Activated CD4-positive, alpha-beta memory T cell treated with anti-CD3 and anti-CD28 coated beads for 36 hours (primary cell): ENCODE data around the gene BCL6B. TPM values are rescaled to one million over a fixed set of nuclear protein-coding genes. Genes with fewer than 3 reads are reported as not detected.

Experiments
- CTCF ChIA-PET: fragments of 350-600 bp; sonication (Branson Sonifier 250); formaldehyde crosslinking; loops from one replicate; lab custom pipeline; 2021; ENCODE audit warnings: antibody characterized with exemption, inconsistent platforms; lab: Charles Lee
- POLR2A ChIA-PET: fragments of 350-600 bp; sonication (Branson Sonifier 250); formaldehyde crosslinking; loops from one replicate; lab custom pipeline; 2021; ENCODE audit warnings: antibody characterized with exemption; lab: Charles Lee
- DNase-seq: peaks from one replicate; pipeline ENCODE4 v3.0.0-alpha.2; 2020
- H3K27ac Mint-ChIP-seq: one replicate; pipeline ENCODE4 v1.8.0; 2021; ENCODE audit warnings: mixed read lengths
- H3K27me3 Mint-ChIP-seq: one replicate; pipeline ENCODE4 v1.8.0; 2021; ENCODE audit warnings: mixed read lengths
- H3K36me3 Mint-ChIP-seq: one replicate; pipeline ENCODE4 v1.8.0; 2021; ENCODE audit warnings: mixed read lengths
- H3K4me1 Mint-ChIP-seq: one replicate; pipeline ENCODE4 v1.8.0; 2021; ENCODE audit warnings: low read depth, mixed read lengths
- H3K4me3 Mint-ChIP-seq: one replicate; pipeline ENCODE4 v1.8.0; 2021; ENCODE audit warnings: mild to moderate bottlenecking, mixed read lengths
- H3K9me3 Mint-ChIP-seq: one replicate; pipeline ENCODE4 v1.8.0; 2021; ENCODE audit warnings: mixed read lengths
- intact Hi-C: fragments of 100-400 bp; cut with micrococcal nuclease; formaldehyde crosslinking; loops from one replicate; pipeline ENCODE4 v1.15.1; 2023
- total RNA-seq, 2 experiments: library from RNA; stranded (reverse); gene quantifications; one replicate each; pipeline ENCODE4 v1.2.3, GENCODE V29; 2021

Gene BCL6B
- total RNA-seq, 2 experiments from 2014 or later: 0.53 to 1.3 TPM

DNA sequence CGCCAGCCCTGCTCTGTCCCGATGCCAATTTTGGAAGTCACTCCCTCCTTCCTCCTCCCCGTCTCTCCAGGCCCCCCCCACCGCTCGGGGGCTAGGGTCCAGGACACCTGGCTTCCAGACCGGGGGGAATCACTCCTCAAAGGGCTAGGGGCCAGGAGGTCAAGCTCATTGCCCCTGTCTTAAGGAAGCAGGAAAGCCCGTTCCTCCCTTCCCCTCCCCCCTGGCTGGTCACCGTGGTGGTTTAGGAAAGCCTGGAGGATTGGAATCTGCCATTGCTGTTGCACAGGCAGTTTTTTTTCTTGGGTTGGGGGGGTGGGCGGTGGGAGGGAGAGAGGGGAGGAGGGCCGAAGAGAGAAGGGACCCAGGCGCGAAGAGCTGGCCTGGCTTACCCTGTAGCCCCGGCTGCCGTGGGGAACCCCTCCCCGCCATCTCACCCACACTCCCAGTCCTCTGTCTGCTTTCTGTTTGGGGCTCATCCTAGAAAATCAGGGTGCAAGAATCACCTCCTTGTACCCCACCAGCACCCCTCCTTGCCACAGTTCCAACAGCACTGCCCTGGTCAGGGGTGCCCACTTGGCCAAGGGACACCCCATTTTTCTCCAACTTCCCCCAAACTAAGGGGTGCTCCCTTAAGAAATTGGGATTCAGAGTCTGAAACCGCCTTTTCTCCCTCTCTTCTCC, 2.9 kb upstream of the BCL6B start:
- Mint-ChIP-seq H3K27ac (no peak overlapping the region), H3K4me1 (peaks cover 59% of the 10 kb centered on the region), H3K9me3 (no peaks in the 10 kb centered on the region), H3K4me3 (no peak overlapping the region), H3K36me3 (peaks cover 21% of the 10 kb centered on the region), H3K27me3 (peaks cover 2% of the 10 kb centered on the region)
- CTCF ChIA-PET: interaction anchor here (3.0 to 4.1 kb wide), 4 partner anchors 15 to 109 kb away, joined by 24 to 63 read pairs (median 48); partner anchors contain the start of gene SLC16A13
- intact Hi-C loops: loop anchor here (10.0 kb wide), 2 partner anchors 265 to 1435 kb away; partner anchors contain the start of genes NLRP1 and XAF1
- POLR2A ChIA-PET: interaction anchor here (1.2 kb wide), 1 partner anchor 15 kb away, joined by 4 read pairs; the partner anchor contains the start of gene SLC16A13
- DNase-seq: no peak

DNA sequence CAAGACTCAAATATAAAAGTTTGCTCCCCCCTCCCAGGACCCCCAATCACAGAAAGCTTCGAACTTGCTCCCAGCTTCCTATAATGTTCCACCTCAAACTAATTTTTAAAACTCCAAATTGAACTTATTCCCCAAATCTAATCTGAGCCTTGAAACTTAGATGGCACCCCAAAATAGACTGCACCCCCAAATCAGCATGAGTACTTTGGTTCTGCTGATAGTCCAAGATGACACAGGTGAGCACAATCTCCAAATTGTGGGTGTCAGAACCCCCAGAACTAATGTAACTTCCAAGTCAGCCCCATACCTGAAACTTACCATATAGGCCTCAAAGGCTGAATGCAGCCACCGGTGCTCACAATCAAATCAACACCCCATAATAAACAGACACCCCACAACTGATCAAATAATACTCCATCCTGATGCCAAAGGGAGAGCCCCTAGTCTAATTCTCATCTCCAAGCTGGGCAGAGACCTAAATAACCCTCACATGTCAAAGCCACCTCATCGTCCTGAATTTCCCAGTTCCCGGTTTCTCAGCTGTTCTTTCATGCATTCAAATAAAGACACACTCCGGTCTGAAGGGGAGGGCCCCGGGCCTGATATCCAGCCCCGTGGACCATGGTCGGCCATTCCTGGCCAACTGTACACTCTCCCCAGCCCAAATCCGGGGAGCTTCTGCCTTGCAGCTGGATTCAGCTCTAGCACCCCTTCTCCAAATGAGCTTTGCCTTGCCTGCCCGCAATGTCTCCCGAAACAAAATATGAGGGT, 1.8 kb upstream of the BCL6B start:
- intact Hi-C loops: no loop called here
- Mint-ChIP-seq H3K4me3 (no peak overlapping the region), H3K27ac (no peak overlapping the region), H3K27me3 (peaks cover 2% of the 10 kb centered on the region), H3K9me3 (no peaks in the 10 kb centered on the region), H3K4me1 (peaks cover 49% of the 10 kb centered on the region), H3K36me3 (peaks cover 17% of the 10 kb centered on the region)
- ChIA-PET POLR2A (interaction anchor here (0.6 to 4.1 kb wide), 2 partner anchors 14 to 95 kb away, joined by 3 to 22 read pairs; partner anchors contain the start of gene SLC16A13), CTCF (interaction anchor here (0.7 to 4.1 kb wide), 17 partner anchors 9 to 178 kb away, joined by 3 to 63 read pairs (median 6); partner anchors contain the start of genes RNASEK and SLC16A13)
- DNase-seq: no peak

DNA sequence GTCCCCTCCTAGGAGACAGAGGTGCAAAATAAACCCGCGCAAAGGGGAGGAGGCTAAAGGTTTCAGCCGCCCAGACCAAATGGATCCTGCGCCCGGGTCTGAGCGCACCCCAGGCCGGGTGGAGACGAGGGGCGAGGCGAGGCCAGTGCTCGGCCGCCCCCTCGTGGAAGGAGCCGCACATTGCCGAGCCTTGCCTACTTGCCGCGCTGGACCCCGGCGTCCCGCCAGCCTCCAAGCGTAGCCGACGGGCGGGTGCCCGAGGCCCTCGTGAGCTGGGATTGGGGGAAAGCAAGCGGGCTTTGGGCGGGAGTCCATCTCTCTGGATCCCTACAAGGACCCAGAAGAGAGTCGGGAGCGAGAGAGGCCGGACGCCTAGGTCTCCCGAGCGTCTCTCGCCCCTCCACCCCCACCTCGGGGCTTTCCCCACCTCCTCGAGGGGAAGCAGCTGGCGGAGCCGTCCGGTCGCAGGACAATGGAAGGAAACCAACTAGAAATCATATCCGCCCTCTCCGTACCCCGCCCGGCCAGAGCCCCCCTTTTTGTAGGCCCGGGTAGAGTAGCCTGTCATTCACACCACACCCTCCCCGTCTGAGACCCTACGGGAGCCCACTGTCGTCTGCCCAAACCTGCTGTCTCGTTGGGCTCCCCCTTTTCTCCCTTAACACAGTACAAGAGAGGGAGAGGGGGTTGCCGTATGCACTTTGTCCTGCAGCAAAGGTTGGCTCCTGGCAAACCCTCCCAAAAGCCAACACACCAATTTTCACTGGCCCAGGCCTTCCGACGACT, 664 bp upstream of the BCL6B start:
- Mint-ChIP-seq H3K36me3 (peaks cover 7% of the 10 kb centered on the region), H3K27me3 (peaks cover 2% of the 10 kb centered on the region), H3K9me3 (no peaks in the 10 kb centered on the region), H3K4me1 (peaks cover 38% of the 10 kb centered on the region), H3K4me3 (peak overlapping the region; percentile 61), H3K27ac (peak overlapping the region; percentile 45)
- peak; percentile 87 for DNase-seq
- CTCF ChIA-PET: interaction anchor here (0.6 to 4.1 kb wide), 19 partner anchors 9 to 179 kb away, joined by 3 to 63 read pairs (median 5); partner anchors contain the start of genes RNASEK and SLC16A13
- intact Hi-C loops: no loop called here
- POLR2A ChIA-PET: interaction anchor here (4.1 kb wide), 1 partner anchor 13 kb away, joined by 22 read pairs; the partner anchor contains the start of gene SLC16A13

DNA sequence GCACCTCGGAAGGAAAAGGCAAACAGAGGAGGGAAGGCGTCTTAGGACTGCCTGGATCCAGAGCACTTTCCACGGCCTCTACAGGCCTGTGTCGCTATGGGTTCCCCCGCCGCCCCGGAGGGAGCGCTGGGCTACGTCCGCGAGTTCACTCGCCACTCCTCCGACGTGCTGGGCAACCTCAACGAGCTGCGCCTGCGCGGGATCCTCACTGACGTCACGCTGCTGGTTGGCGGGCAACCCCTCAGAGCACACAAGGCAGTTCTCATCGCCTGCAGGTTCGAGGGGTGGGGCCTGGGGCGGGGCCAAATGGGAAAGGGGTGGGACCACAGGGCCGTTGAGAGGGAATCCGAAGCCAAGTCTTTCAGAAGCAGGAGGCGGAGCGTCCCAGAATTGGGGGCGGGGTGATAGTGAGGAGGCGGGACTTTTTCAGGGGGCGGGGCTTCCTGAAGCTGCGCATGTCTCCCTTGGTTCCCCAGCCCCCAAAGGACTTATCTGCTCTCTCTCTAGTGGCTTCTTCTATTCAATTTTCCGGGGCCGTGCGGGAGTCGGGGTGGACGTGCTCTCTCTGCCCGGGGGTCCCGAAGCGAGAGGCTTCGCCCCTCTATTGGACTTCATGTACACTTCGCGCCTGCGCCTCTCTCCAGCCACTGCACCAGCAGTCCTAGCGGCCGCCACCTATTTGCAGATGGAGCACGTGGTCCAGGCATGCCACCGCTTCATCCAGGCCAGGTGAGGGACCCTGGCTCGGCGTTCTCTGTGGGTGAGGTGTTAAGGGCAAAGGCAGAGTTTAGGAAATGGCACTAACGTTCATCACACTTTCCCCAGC, 939 bp downstream of the BCL6B start:
- peaks cover 27% of the 10 kb centered on the region for H3K4me1 Mint-ChIP-seq

DNA sequence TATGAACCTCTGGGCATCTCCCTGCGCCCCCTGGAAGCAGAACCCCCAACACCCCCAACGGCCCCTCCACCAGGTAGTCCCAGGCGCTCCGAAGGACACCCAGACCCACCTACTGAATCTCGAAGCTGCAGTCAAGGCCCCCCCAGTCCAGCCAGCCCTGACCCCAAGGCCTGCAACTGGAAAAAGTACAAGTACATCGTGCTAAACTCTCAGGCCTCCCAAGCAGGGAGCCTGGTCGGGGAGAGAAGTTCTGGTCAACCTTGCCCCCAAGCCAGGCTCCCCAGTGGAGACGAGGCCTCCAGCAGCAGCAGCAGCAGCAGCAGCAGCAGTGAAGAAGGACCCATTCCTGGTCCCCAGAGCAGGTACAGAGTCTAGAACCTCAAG, 1.5 kb downstream of the BCL6B start:
- H3K27me3 Mint-ChIP-seq: peaks cover 2% of the 10 kb centered on the region
- intact Hi-C loops: no loop called here
- DNase-seq: no peak

More for the DNA sequence above, 939 bp downstream of the BCL6B start:
- peak; percentile 99 for DNase-seq
- peak overlapping the region; percentile 61 for H3K4me3 Mint-ChIP-seq
- H3K9me3 Mint-ChIP-seq: no peaks in the 10 kb centered on the region
- POLR2A ChIA-PET: interaction anchor here (0.6 to 4.1 kb wide), 5 partner anchors 9 to 14 kb away, joined by 3 to 22 read pairs (median 5); partner anchors contain the start of gene SLC16A13
- H3K36me3 Mint-ChIP-seq: no peaks in the 10 kb centered on the region
- intact Hi-C loops: loop anchor here (1.0 kb wide), 2 partner anchors 8 to 12 kb away; no protein-coding TSS in a partner anchor
- peak overlapping the region; percentile 66 for H3K27ac Mint-ChIP-seq
- CTCF ChIA-PET: interaction anchor here (0.8 to 4.0 kb wide), 9 partner anchors 12 to 1439 kb away, joined by 3 to 63 read pairs (median 4); partner anchors contain the start of genes NLRP1, SLC16A11 and SLC16A13
- peaks cover 2% of the 10 kb centered on the region for H3K27me3 Mint-ChIP-seq

DNA sequence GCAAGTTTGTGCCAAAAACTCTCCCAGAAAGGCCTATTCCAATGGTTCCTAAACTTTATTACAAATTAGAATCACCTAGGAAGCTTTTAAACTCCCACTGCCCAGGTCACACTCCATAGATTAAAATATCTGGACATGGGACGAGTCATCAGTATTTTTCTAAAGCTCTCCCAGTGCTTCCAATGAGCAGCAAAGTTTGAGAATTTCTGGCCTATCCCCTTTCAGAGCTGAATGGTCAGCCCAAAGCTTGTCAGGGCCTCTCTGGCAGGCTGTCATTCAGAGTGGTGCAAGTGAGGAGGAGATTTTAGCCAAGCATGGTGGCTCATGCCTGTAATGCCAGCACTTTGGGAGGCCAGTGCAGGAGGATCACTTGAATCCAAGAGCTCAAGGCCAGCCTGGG, 2.4 kb downstream of the BCL6B start:
- peaks cover 42% of the 10 kb centered on the region for H3K4me1 Mint-ChIP-seq
- intact Hi-C loops: no loop called here
- CTCF ChIA-PET: interaction anchor here (0.6 to 1.4 kb wide), 3 partner anchors 21 to 173 kb away, joined by 3 to 6 read pairs (median 4); no protein-coding TSS in a partner anchor

More for the DNA sequence above, 1.5 kb downstream of the BCL6B start:
- ChIA-PET POLR2A (interaction anchor here (0.6 to 4.1 kb wide), 3 partner anchors 11 to 14 kb away, joined by 3 to 22 read pairs (median 5); partner anchors contain the start of gene SLC16A13), CTCF (interaction anchor here (0.8 to 1.5 kb wide), 5 partner anchors 11 to 110 kb away, joined by 3 to 8 read pairs (median 4); partner anchors contain the start of gene SLC16A13)
- no peaks in the 10 kb centered on the region for H3K36me3 Mint-ChIP-seq
- no peak overlapping the region for H3K27ac Mint-ChIP-seq
- no peaks in the 10 kb centered on the region for H3K9me3 Mint-ChIP-seq
- H3K4me3 Mint-ChIP-seq: no peak overlapping the region
- peaks cover 33% of the 10 kb centered on the region for H3K4me1 Mint-ChIP-seq

DNA sequence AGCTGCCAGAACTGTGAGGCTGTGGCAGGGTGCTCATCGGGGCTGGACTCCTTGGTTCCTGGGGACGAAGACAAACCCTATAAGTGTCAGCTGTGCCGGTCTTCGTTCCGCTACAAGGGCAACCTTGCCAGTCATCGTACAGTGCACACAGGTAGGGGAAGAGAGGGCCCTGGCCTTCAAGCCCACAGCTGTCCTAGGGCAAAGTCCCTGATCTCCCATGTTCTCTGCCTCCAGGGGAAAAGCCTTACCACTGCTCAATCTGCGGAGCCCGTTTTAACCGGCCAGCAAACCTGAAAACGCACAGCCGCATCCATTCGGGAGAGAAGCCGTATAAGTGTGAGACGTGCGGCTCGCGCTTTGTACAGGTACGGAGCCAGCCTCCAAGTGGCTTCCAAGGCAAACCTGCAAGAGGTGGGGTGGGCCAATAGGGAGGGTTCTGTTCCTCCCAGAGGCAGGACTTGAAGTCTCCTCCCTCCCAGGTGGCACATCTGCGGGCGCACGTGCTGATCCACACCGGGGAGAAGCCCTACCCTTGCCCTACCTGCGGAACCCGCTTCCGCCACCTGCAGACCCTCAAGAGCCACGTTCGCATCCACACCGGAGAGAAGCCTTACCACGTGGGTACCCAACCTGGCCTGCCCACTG, 3.7 kb downstream of the BCL6B start:
- POLR2A ChIA-PET: interaction anchor here (0.8 kb wide), 1 partner anchor 11 kb away, joined by 3 read pairs; no protein-coding TSS in a partner anchor
- no peaks in the 10 kb centered on the region for H3K9me3 Mint-ChIP-seq
- H3K36me3 Mint-ChIP-seq: no peaks in the 10 kb centered on the region
- no peak overlapping the region for H3K4me3 Mint-ChIP-seq
- no peak overlapping the region for H3K27ac Mint-ChIP-seq
- no peak for DNase-seq
- H3K4me1 Mint-ChIP-seq: peaks cover 44% of the 10 kb centered on the region
- CTCF ChIA-PET: no interaction called here
- intact Hi-C loops: no loop called here
- peaks cover 2% of the 10 kb centered on the region for H3K27me3 Mint-ChIP-seq

More for the DNA sequence above, 2.4 kb downstream of the BCL6B start:
- Mint-ChIP-seq H3K9me3 (no peaks in the 10 kb centered on the region), H3K36me3 (no peaks in the 10 kb centered on the region), H3K4me3 (no peak overlapping the region), H3K27me3 (peaks cover 2% of the 10 kb centered on the region), H3K27ac (no peak overlapping the region)
- no peak for DNase-seq
- POLR2A ChIA-PET: interaction anchor here (0.8 kb wide), 1 partner anchor 10 kb away, joined by 5 read pairs; the partner anchor contains the start of gene SLC16A13

DNA sequence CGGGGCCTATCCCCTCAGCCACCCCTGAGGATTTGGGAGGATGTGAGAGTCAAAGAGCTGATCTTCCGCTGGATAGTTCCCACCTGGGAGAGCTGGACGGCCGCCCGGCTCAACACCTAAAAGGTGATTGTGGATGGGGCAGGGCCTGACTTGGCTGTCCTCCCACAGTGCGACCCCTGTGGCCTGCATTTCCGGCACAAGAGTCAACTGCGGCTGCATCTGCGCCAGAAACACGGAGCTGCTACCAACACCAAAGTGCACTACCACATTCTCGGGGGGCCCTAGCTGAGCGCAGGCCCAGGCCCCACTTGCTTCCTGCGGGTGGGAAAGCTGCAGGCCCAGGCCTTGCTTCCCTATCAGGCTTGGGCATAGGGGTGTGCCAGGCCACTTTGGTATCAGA, 4.5 kb downstream of the BCL6B start:
- Mint-ChIP-seq H3K9me3 (no peaks in the 10 kb centered on the region), H3K36me3 (no peaks in the 10 kb centered on the region), H3K27me3 (peaks cover 2% of the 10 kb centered on the region), H3K4me1 (peaks cover 44% of the 10 kb centered on the region), H3K27ac (no peak overlapping the region), H3K4me3 (no peak overlapping the region)
- CTCF ChIA-PET: no interaction called here
- intact Hi-C loops: no loop called here
- POLR2A ChIA-PET: interaction anchor here (0.8 kb wide), 1 partner anchor 12 kb away, joined by 3 read pairs; no protein-coding TSS in a partner anchor
- DNase-seq: no peak

DNA sequence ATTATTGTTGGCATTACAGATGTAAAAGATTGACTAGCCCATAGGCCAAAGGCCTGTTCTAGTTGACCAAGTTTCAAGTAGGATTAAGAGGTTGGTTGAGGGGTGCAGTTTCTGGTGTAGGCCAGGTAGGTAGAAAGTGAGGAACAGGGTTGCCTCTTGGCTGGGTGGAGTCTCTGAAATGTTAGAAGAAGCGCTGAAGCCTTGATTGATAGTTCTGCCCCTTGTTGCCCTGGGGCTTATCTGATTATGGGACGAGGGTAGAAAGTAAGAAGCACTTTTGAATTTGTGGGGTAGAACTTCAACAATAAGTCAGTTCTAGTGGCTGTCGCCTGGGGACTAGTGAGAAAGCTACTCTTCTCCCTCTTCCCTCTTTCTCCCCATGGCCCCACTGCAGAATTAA, 6.2 kb downstream of the BCL6B start:
- H3K4me3 Mint-ChIP-seq: no peak overlapping the region
- CTCF ChIA-PET: no interaction called here
- H3K4me1 Mint-ChIP-seq: peaks cover 42% of the 10 kb centered on the region
- H3K9me3 Mint-ChIP-seq: no peaks in the 10 kb centered on the region
- no peaks in the 10 kb centered on the region for H3K36me3 Mint-ChIP-seq
- intact Hi-C loops: no loop called here
- DNase-seq: no peak
- peak overlapping the region; percentile 89 for H3K27ac Mint-ChIP-seq
- POLR2A ChIA-PET: no interaction called here
- H3K27me3 Mint-ChIP-seq: no peaks in the 10 kb centered on the region

DNA sequence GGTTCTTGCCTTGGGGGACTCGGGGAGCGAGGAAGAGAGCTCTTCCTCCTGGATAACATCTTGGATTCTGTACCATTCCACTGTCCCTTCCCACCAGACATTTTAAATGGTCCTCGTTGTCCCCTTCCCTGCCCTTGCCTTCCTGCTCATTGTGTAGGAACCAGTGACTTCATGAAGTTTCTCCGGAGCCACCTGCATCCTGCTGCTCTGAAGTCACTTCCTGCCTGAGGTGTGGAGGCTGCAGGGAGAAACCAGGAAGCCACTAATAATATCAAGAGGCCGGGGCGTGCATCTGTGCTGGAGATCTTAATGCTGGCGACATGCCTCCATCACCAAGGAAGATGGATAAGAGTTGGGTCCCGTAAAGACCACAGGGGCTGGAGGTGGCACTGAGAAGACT, 6.8 kb downstream of the BCL6B start:
- peak overlapping the region; percentile 64 for H3K4me3 Mint-ChIP-seq

More for the DNA sequence above, 6.8 kb downstream of the BCL6B start:
- DNase-seq: peak; percentile 81
- no peaks in the 10 kb centered on the region for H3K27me3 Mint-ChIP-seq
- intact Hi-C loops: no loop called here
- ChIA-PET POLR2A (interaction anchor here (0.8 kb wide), 1 partner anchor 11 kb away, joined by 3 read pairs; no protein-coding TSS in a partner anchor), CTCF (no interaction called here)
- no peaks in the 10 kb centered on the region for H3K36me3 Mint-ChIP-seq
- no peaks in the 10 kb centered on the region for H3K9me3 Mint-ChIP-seq
- peak overlapping the region; percentile 89 for H3K27ac Mint-ChIP-seq
- peaks cover 45% of the 10 kb centered on the region for H3K4me1 Mint-ChIP-seq
